Putamen (tissue), 1 donor: ENCODE measurements around the gene AP2B1.
"Not testable (repeated sequence)": the region's sequence is repeated elsewhere in the genome, so short reads cannot be mapped to it uniquely, and the experiment has no call there.

ENCODE experiments used
- DNase-seq: peaks from one replicate; pipeline ENCODE4 v3.0.0-alpha.2; 2016; ENCODE audit warnings: low spot score

The AP2B1 gene

GRCh38 chr17:35587074-35587961, at the start of gene AP2B1:
Gene AP2B1, plus strand, starts transcription at chr17:35587322. Its CDS starts 6,709 bp downstream, at chr17:35594031.
- DNase-seq: peak; percentile 92

- DNase-seq: no peak
These were observed 49.5 kb upstream of the AP2B1 start, which contains the start of gene SLFN12L for GRCh38 chr17:35537601-35538141. Gene SLFN12L, minus strand, starts transcription at chr17:35537678. Its CDS starts 15,314 bp downstream, at chr17:35522364.

DNA sequence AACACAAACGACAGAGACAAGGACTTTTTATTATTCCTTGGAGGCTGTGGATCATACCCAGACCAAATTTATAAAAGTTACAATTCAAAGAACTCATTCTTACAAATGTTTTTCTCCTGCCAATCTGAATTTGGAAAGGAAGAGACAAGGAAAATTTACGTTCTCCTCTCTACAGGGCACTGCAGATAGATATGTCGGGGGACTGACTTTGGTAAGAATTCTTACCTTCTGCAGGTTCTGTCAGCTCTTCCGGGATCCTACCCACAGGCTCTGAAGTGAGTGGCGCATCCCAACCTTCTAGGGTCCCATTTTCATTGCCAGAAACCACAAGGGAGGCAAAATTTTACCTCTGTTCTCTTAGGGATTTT, 47.5 kb upstream of the AP2B1 start:
- DNase-seq: no peak

- DNase-seq: no peak
These were observed 46.3 kb upstream of the AP2B1 start for GRCh38 chr17:35540589-35541404.

DNA sequence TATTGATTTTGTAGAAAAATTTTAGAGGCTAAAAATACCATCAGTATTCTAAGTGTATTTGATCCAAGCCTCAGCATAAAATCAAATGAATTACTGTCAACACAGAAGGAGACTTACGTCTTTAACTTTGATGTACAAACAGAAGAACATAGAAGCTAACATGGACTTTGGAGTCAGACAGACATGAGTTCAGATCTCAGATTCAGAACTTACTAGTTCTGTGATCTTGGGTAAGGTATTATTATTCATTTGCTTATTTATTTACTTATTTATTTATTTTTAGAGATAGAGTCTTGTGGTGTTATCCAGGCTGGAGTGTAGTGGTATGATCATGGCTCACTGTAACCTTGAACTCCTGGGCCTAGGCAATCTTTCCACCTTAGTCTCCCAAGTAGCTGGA, 45.7 kb upstream of the AP2B1 start:
- no peak for DNase-seq

DNA sequence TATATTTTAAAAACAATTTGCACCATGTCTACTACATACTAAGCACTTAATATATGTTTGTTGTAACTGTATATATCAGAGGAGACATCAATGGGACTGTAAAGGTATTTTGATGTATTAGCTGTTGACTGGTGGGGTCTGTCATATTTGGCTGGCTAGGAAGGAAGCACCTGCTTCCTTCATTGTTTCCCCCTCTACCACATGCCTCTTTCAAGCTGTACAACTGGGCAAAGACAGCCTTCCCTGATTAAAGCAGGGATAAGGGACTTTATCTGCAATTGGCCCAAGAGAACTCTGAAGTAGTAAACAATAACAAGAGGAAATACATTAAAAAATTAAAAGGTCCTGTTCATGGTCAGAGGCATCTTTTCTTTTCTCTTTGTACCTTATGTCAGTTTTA, 44.1 kb upstream of the AP2B1 start:
- DNase-seq: no peak

DNA sequence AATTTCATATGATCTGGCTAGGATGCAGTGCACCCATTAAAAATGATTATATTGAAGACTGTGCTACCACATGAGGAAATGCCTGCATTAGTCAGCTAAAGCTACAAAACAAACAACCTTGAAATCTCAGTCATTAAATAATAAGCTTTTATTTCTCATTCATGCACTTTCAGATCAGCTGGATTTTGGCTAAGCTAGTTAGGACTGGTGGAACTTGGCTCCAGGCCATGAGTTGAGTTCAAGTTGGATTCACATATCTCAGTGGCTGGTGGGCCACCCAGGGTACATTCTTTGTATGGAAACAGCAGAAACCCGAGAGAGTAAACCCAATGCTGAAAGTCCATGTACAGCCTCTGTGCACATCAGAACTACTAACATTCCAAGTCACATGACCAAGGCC, 43.3 kb upstream of the AP2B1 start:
- DNase-seq: no peak

GRCh38 chr17:35545150-35545549, 42.0 kb upstream of the AP2B1 start:
- DNase-seq: no peak

DNA sequence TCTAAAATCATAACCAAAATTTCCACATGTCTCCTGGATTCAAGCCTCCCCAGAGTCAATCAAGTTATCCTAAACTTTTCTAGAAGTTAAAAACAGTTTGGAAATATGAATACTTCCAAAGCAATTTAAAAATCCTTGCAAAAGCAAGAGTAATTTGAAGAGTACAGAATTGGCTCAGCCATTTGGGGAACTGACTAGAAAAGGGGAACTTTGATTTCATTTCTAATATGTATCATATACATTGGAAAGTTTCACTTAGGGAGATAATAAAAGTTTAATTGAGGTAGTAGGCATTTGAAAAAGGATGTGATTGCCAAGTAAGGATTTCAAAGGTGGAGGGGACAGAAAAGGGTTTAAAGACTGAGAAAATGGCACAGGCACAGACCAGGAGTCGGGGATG, 40.6 kb upstream of the AP2B1 start:
- DNase-seq: no peak

DNA sequence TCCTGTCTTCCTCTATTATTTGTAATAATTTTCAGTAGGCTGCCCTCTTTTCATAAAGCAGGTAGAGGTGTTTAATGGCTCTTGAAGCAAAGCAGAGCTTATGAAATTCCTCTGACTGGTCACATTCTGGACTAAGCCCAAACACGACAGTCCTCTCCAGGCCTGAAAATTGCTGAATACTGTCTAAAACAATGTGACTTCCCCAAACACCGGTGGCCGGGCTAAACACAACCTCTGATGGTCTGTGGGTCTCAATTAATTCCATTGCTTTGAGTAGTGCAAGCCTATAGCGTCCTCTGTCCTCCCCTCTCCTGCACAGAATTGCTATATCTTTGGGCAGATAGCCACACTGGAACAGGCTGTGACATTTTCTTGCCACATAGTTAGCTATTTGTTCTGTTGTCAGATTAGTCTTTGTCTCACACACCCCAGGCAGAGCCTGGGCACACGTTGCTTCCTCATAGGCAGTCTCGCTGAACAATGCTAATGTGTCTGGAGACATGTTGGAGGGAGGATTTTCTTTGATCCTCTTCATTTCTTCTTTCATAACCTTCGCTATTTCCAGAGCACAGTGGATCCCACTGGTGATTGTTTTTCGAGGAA, 38.8 kb upstream of the AP2B1 start:
- no peak for DNase-seq

GRCh38 chr17:35548978-35549377, 38.1 kb upstream of the AP2B1 start:
- DNase-seq: no peak

GRCh38 chr17:35553310-35553709, 33.8 kb upstream of the AP2B1 start:
- no peak for DNase-seq

- DNase-seq: no peak
These were observed 32.5 kb upstream of the AP2B1 start for GRCh38 chr17:35554668-35555067.

- DNase-seq: no peak
These were observed 31.4 kb upstream of the AP2B1 start for GRCh38 chr17:35555691-35556090.

GRCh38 chr17:35557353-35557752, 29.8 kb upstream of the AP2B1 start:
- DNase-seq: no peak

DNA sequence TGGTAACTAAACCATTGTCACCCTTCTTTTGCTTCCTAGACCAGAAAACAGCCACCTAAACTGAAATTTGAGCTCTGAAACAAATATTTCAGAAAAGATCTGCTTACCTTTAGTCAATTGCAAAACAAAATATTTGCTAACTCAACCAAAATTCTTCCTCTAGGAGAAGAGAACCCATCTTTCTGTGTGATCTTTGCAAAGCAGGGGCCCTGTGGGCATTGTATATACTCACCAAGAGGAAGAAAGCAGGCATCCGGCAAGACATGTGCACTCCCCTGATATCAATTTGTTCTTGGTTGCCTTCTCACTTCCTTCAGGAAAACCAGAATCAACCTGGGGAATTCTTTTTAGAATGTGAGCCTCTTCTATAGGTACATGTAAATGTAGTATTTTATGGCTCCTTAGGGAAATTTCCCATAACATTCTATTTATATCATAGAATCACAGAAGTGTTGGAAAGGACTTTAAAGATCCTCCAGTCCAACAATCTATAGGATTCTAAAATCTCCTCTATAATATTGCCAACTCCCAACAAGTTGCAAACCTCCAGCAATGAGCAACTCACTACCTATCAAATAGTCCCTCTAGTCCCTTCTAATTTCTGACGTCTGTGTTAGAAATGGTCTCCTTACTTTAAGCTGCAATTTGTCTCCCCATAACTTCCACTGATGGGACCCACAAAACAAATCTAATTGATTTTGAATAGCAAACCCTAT, 27.5 kb upstream of the AP2B1 start:
- no peak for DNase-seq

- DNase-seq: no peak
These were observed 26.4 kb upstream of the AP2B1 start, which contains the start of gene SLFN14 for GRCh38 chr17:35560703-35561102. Gene SLFN14, minus strand, starts transcription at chr17:35560819. Its CDS starts 2,757 bp downstream, at chr17:35558062.

- DNase-seq: not testable (repeated sequence)
These were observed 23.9 kb upstream of the AP2B1 start for GRCh38 chr17:35563181-35563580.

DNA sequence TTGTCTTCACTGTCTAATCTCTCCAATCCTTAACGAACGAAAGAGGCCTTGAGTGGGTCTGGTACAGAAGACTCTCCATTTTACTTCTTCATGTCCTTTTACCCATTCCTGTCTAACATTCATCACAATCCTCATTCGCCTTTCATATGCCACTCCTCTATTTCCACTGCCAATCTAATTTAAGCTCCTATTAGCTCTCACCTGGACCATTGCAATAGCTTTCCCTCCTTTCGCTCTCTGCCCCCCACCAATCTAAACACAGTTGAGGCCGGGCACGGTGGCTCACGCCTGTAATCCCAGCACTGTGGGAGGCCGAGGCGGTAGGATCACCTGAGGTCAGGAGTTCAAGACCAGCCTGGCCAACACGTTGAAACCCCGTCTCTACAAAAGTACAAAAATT, 20.2 kb upstream of the AP2B1 start:
- no peak for DNase-seq

DNA sequence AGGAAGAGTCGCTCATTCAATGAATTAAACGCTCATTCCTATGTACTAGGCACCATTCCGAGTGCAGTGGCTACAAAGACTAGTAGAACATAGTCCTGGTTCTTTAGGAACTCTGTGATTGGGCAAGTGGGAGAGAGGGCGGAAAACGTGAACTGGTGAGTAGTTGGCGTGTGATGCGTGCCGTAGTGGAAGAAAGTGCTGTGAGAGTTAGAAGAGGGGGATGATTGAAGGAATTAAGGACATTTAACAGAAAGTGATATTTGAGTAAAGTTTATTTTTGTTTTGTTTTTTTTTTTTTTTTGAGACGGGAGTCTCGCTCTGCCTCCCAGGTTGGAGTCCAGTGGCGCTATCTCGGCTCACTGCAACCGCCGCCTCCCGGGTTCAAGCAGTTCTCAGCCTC, 18.6 kb upstream of the AP2B1 start:
- DNase-seq: no peak

- DNase-seq: no peak
These were observed 17.7 kb upstream of the AP2B1 start for GRCh38 chr17:35569405-35569804.

- no peak for DNase-seq
These were observed 11.4 kb upstream of the AP2B1 start for GRCh38 chr17:35575759-35576158.
